C4-2B (cell line): ENCODE data around the gene CWC27.
A peak's percentile ranks its signal among the peaks of the same experiment; 100 is the strongest.

Source experiments
- CTCF ChIP-seq: fragments of 450-650 bp; conservative IDR thresholded peaks from 2 replicates; pipeline ENCODE4 v1.5.1; 2017; ENCODE audit warnings: mild to moderate bottlenecking
- ZFX ChIP-seq: fragments of 450-650 bp; IDR thresholded peaks from 2 replicates; pipeline ENCODE4 v1.6.1; 2017

- TF ChIP-seq CTCF (peak; percentile 90), ZFX (no peak)
These were observed 15.8 kb downstream of the CWC27 start for GRCh38 chr5:64784451-64785025.
